Measurements from ENCODE around the gene CFAP97D2. TPM values are rescaled to one million over a fixed set of nuclear protein-coding genes. Genes with fewer than 3 reads are reported as not detected.
"Not testable (repeated sequence)": the region's sequence is repeated elsewhere in the genome, so short reads cannot be mapped to it uniquely, and the experiment has no call there.

Gene CFAP97D2
- total and polyA plus RNA-seq, 4 donors = 0.22 to 3.0 (median 0.65) TPM; not detected in 1

DNA sequence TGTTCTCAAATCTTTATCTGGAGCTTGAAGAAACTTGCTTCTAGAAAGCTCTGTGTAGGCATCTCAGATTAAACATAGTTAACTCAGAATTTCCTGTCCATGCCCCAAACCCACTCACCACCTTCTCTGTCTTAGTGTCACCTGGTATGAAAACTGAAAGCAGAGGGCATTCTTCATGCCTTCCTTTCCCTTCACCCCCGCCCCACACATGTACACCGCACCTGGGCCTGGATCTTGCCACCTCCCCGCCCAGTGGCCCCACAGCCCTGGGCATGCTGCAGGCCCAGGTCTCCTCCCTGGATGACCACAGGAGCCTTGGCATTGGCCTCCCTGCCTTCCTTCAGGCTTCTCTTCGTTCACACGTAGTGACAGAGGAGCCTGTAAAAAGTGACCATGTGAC lies 15.8 kb downstream of the CFAP97D2 start:
- 78% methylated on average over 5 of the region's 5 CpGs for WGBS (ENCODE audit: insufficient coverage)
- DNase-seq (ENCODE audit: low read depth in 4 of 6, low spot score in 6 of 6) = no peak
- no peak overlapping the region for H3K27ac ChIP-seq (ENCODE audit: low read depth, low read length)
- peaks cover 5% of the 10 kb centered on the region for H3K27me3 ChIP-seq (ENCODE audit: control insufficient read depth, insufficient read depth, low read length)
- no peaks in the 10 kb centered on the region for H3K36me3 ChIP-seq (ENCODE audit: control insufficient read depth, insufficient read depth, low read length)
- no peak overlapping the region for H3K4me3 ChIP-seq (ENCODE audit: low read depth, low read length)
- H3K4me1 ChIP-seq (ENCODE audit: control insufficient read depth, insufficient read depth, low read length) = peaks cover 1% of the 10 kb centered on the region
- H3K9me3 ChIP-seq (ENCODE audit: control insufficient read depth, insufficient read depth, low read length) = no peaks in the 10 kb centered on the region

DNA sequence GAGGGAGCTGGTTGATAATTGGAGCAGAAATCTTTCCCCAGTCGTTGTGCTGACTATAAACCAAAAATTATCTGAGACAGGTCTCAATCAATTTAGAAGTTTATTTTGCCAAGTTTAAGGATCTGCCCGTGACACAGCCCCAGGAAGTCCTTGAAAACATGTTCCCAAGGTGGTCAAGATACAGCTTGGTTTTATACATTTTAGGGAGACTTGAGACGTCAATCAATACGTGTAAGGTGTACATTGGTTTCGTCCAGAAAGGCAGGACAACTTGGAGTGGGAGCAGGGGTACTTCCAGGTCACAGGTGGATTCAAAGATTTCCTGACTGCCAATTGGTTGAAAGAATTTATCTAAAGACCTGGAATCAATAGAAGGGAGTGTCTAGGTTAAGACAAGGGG lies 17.6 kb downstream of the CFAP97D2 start:
- H3K36me3 ChIP-seq (ENCODE audit: control insufficient read depth, insufficient read depth, low read length) = no peaks in the 10 kb centered on the region
- H3K27ac ChIP-seq (ENCODE audit: low read depth, low read length) = no peak overlapping the region
- WGBS (ENCODE audit: insufficient coverage) = 93% methylated on average over 5 of the region's 5 CpGs

DNA sequence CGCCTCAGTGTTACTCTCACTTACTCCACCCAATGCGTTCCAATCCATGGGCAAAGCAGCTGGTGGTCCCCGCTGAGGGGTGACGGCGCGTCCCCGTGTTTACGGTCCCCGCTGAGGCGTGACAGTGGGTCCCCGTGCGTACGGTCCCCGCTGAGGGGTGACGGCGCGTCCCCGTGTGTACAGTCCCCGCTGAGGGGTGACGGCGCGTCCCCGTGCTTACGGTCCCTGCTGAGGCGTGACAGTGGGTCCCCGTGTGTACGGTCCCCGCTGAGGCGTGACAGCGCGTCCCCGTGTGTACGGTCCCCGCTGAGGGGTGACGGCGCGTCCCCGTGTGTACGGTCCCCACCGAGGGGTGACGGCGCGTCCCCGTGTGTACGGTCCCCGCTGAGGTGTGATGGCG lies 19.5 kb downstream of the CFAP97D2 start:
- H3K36me3 ChIP-seq (ENCODE audit: control insufficient read depth, insufficient read depth, low read length) = no peaks in the 10 kb centered on the region
- no peak overlapping the region for H3K27ac ChIP-seq (ENCODE audit: low read depth, low read length)
- no peaks in the 10 kb centered on the region for H3K9me3 ChIP-seq (ENCODE audit: control insufficient read depth, insufficient read depth, low read length)
- no CpG with 5 or more reads among the region's 47 CpGs for WGBS (ENCODE audit: insufficient coverage)
- H3K4me1 ChIP-seq (ENCODE audit: control insufficient read depth, insufficient read depth, low read length) = peaks cover 10% of the 10 kb centered on the region
- H3K4me3 ChIP-seq (ENCODE audit: low read depth, low read length) = no peak overlapping the region
- H3K27me3 ChIP-seq (ENCODE audit: control insufficient read depth, insufficient read depth, low read length) = peaks cover 17% of the 10 kb centered on the region
- no peak for DNase-seq (ENCODE audit: low read depth in 4 of 6, low spot score in 6 of 6)

More for the DNA sequence above, 17.6 kb downstream of the CFAP97D2 start:
- Histone ChIP-seq H3K27me3 (ENCODE audit: control insufficient read depth, insufficient read depth, low read length) (peaks cover 14% of the 10 kb centered on the region), H3K4me3 (ENCODE audit: low read depth, low read length) (no peak overlapping the region), H3K9me3 (ENCODE audit: control insufficient read depth, insufficient read depth, low read length) (no peaks in the 10 kb centered on the region), H3K4me1 (ENCODE audit: control insufficient read depth, insufficient read depth, low read length) (peaks cover 10% of the 10 kb centered on the region)
- DNase-seq (ENCODE audit: low read depth in 4 of 6, low spot score in 6 of 6) = no peak

DNA sequence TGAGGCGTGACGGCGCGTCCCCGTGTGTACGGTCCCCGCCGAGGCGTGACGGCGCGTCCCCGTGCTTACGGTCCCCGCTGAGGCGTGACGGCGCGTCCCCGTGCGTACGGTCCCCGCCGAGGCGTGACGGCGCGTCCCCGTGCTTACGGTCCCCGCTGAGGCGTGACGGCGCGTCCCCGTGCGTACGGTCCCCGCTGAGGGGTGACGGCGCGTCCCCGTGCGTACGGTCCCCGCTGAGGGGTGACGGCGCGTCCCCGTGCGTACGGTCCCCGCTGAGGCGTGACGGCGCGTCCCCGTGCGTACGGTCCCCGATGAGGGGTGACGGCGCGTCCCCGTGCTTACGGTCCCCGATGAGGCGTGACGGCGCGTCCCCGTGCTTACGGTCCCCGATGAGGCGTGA lies 20.5 kb downstream of the CFAP97D2 start:
- not testable (repeated sequence) for H3K27ac ChIP-seq (ENCODE audit: low read depth, low read length); H3K4me1 ChIP-seq (ENCODE audit: control insufficient read depth, insufficient read depth, low read length); H3K9me3 ChIP-seq (ENCODE audit: control insufficient read depth, insufficient read depth, low read length); H3K4me3 ChIP-seq (ENCODE audit: low read depth, low read length); DNase-seq (ENCODE audit: low read depth in 4 of 6, low spot score in 6 of 6); H3K36me3 ChIP-seq (ENCODE audit: control insufficient read depth, insufficient read depth, low read length)
- peaks cover 17% of the 10 kb centered on the region for H3K27me3 ChIP-seq (ENCODE audit: control insufficient read depth, insufficient read depth, low read length)
- WGBS (ENCODE audit: insufficient coverage) = 38% methylated on average over 45 of the region's 75 CpGs

DNA sequence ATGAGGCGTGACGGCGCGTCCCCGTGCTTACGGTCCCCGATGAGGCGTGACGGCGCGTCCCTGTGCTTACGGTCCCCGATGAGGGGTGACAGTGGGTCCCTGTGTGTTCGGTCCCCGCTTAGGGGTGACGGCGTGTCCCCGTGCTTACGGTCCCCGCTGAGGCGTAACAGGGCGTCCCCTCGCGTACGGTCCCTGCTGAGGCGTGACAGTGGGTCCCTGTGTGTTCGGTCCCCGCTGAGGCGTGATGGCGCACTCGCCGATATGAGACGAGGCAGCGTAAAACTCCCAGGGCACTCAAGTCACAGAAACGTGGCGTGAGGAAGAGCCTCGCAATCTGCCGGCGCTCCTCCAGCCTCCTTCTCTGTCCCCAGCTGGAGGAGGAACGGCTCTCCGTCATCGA lies 20.9 kb downstream of the CFAP97D2 start:
- peaks cover 10% of the 10 kb centered on the region for H3K4me1 ChIP-seq (ENCODE audit: control insufficient read depth, insufficient read depth, low read length)
- H3K36me3 ChIP-seq (ENCODE audit: control insufficient read depth, insufficient read depth, low read length) = no peaks in the 10 kb centered on the region
- peaks cover 17% of the 10 kb centered on the region for H3K27me3 ChIP-seq (ENCODE audit: control insufficient read depth, insufficient read depth, low read length)
- DNase-seq (ENCODE audit: low read depth in 4 of 6, low spot score in 6 of 6) = no peak
- H3K4me3 ChIP-seq (ENCODE audit: low read depth, low read length) = no peak overlapping the region
- 35% methylated on average over 36 of the region's 42 CpGs for WGBS (ENCODE audit: insufficient coverage)
- no peaks in the 10 kb centered on the region for H3K9me3 ChIP-seq (ENCODE audit: control insufficient read depth, insufficient read depth, low read length)
- H3K27ac ChIP-seq (ENCODE audit: low read depth, low read length) = no peak overlapping the region

DNA sequence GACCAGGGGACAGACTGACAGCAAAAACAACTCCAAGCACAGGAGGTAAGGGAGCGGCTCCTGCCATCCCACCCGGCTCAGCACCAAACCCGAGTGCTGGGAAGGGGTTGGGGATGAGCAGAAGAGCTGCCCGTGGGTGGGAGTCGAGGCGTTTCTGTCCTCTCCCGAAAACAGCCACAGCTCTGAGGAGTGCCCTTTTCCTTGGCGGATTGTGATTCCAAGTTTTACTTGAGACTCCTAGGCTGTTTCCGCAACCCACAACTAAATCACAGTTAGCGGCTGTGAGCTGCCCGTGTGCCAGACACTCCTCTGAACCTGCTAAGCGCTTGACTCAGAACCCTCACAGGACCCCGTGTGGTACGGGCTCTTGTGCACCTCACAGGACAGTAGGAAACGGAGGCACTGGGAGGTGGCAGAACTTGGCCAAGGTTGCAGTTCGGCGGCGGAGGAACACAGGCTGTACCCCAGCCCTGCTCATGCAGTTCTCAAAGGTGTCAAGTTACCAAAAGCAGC lies 21.4 kb downstream of the CFAP97D2 start:
- no peaks in the 10 kb centered on the region for H3K9me3 ChIP-seq (ENCODE audit: control insufficient read depth, insufficient read depth, low read length)
- 41% methylated on average over 18 of the region's 18 CpGs for WGBS (ENCODE audit: insufficient coverage)

DNA sequence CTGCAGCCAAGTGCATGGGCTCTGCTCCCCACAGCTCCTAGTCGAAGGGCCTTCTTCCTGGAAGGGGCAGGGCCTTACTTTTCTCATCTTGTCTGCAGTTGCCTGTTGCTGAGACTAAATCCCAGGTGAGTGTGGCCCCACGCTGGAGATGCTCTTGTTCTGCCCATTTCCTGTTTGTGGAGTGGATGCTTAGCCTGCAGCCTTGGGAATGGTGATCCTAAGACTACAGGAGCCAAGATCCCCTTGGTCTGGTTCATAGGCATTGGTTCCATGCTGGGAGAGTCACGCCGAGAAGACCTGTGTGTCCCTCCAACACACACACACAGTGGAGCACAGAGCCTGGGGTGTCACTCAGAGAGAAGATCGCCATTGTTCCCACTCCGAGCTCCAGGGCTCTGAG lies 23.5 kb downstream of the CFAP97D2 start:
- Histone ChIP-seq H3K36me3 (ENCODE audit: control insufficient read depth, insufficient read depth, low read length) (no peaks in the 10 kb centered on the region), H3K27ac (ENCODE audit: low read depth, low read length) (no peak overlapping the region), H3K9me3 (ENCODE audit: control insufficient read depth, insufficient read depth, low read length) (no peaks in the 10 kb centered on the region), H3K4me3 (ENCODE audit: low read depth, low read length) (no peak overlapping the region), H3K4me1 (ENCODE audit: control insufficient read depth, insufficient read depth, low read length) (peaks cover 10% of the 10 kb centered on the region), H3K27me3 (ENCODE audit: control insufficient read depth, insufficient read depth, low read length) (peaks cover 13% of the 10 kb centered on the region)
- no peak for DNase-seq (ENCODE audit: low read depth in 4 of 6, low spot score in 6 of 6)
- 76% methylated on average over 4 of the region's 6 CpGs for WGBS (ENCODE audit: insufficient coverage)

More for the DNA sequence above, 21.4 kb downstream of the CFAP97D2 start:
- no peak for DNase-seq (ENCODE audit: low read depth in 4 of 6, low spot score in 6 of 6)
- Histone ChIP-seq H3K27me3 (ENCODE audit: control insufficient read depth, insufficient read depth, low read length) (peaks cover 17% of the 10 kb centered on the region), H3K27ac (ENCODE audit: low read depth, low read length) (no peak overlapping the region), H3K4me3 (ENCODE audit: low read depth, low read length) (no peak overlapping the region), H3K36me3 (ENCODE audit: control insufficient read depth, insufficient read depth, low read length) (no peaks in the 10 kb centered on the region), H3K4me1 (ENCODE audit: control insufficient read depth, insufficient read depth, low read length) (peaks cover 10% of the 10 kb centered on the region)

DNA sequence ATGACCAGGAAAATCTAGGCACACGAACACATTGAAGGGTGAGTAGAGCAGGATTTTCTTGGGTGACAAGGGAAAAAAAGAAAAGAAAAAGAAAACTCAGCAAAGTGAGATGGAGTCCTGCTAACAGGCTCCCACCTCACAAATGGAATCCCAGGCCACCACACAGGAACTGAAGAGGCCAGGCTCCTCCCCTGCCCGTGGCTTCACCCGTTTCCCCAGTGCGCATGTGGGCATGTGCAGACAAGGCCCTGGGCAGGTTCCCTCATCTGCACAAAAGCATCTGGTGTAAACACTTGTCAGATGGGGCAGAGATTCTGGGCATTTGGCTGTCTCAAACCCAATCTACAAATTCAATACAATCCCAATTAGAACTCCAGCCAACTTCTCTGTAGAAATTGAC lies 24.5 kb downstream of the CFAP97D2 start:
- H3K36me3 ChIP-seq (ENCODE audit: control insufficient read depth, insufficient read depth, low read length) = no peaks in the 10 kb centered on the region
- H3K27ac ChIP-seq (ENCODE audit: low read depth, low read length) = no peak overlapping the region
- 44% methylated on average over 3 of the region's 4 CpGs for WGBS (ENCODE audit: insufficient coverage)
- peaks cover 10% of the 10 kb centered on the region for H3K4me1 ChIP-seq (ENCODE audit: control insufficient read depth, insufficient read depth, low read length)
- no peak for DNase-seq (ENCODE audit: low read depth in 4 of 6, low spot score in 6 of 6)
- H3K9me3 ChIP-seq (ENCODE audit: control insufficient read depth, insufficient read depth, low read length) = no peaks in the 10 kb centered on the region
- H3K27me3 ChIP-seq (ENCODE audit: control insufficient read depth, insufficient read depth, low read length) = peaks cover 12% of the 10 kb centered on the region
- no peak overlapping the region for H3K4me3 ChIP-seq (ENCODE audit: low read depth, low read length)

DNA sequence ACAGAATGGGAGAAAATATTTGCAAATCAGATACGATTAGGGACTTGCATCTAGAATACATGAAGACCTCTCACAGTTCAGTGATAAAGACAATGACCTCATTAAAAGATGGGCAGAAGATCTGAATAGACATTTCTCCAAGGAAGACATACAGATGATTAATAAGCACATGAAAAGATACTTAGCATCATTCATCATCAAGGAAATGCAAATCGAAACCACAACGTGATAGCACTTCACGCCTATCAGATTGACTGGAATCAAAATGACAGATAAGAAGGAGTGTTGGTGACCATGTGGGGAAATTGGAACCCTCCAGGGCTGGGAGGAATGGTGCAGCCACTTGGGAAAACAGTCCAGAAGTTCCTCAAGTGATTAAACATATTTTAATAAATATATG lies 25.8 kb downstream of the CFAP97D2 start:
- H3K4me1 ChIP-seq (ENCODE audit: control insufficient read depth, insufficient read depth, low read length) = peaks cover 8% of the 10 kb centered on the region
- H3K36me3 ChIP-seq (ENCODE audit: control insufficient read depth, insufficient read depth, low read length) = no peaks in the 10 kb centered on the region
- no peak overlapping the region for H3K4me3 ChIP-seq (ENCODE audit: low read depth, low read length)
- H3K27ac ChIP-seq (ENCODE audit: low read depth, low read length) = no peak overlapping the region
- H3K9me3 ChIP-seq (ENCODE audit: control insufficient read depth, insufficient read depth, low read length) = no peaks in the 10 kb centered on the region
- no CpG with 5 or more reads among the region's 4 CpGs for WGBS (ENCODE audit: insufficient coverage)
- peaks cover 12% of the 10 kb centered on the region for H3K27me3 ChIP-seq (ENCODE audit: control insufficient read depth, insufficient read depth, low read length)
- no peak for DNase-seq (ENCODE audit: low read depth in 4 of 6, low spot score in 6 of 6)

DNA sequence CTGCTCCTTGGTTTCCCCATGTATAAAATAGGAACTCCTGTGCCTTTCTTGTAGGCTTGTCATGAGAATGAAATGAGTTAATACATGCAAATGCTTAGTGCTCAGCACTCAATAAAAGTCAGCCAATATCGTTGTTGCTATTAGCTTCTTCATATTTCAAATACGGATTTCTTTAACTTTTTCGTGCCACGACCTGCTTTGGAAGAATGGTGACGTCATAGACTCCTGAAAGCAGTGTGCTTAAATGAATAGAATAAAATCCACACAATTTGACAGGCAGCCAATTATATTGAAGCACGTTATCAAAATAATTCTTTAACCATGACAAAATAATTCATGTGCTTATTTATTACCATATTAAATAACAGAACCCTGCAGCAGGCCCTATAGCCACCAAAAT lies 29.1 kb downstream of the CFAP97D2 start:
- no peaks in the 10 kb centered on the region for H3K27me3 ChIP-seq (ENCODE audit: control insufficient read depth, insufficient read depth, low read length)
- no peak for DNase-seq (ENCODE audit: low read depth in 4 of 6, low spot score in 6 of 6)
- no CpG with 5 or more reads among the region's 6 CpGs for WGBS (ENCODE audit: insufficient coverage)
- no peaks in the 10 kb centered on the region for H3K36me3 ChIP-seq (ENCODE audit: control insufficient read depth, insufficient read depth, low read length)
- H3K4me1 ChIP-seq (ENCODE audit: control insufficient read depth, insufficient read depth, low read length) = no peaks in the 10 kb centered on the region
- H3K27ac ChIP-seq (ENCODE audit: low read depth, low read length) = no peak overlapping the region
- H3K9me3 ChIP-seq (ENCODE audit: control insufficient read depth, insufficient read depth, low read length) = no peaks in the 10 kb centered on the region
- no peak overlapping the region for H3K4me3 ChIP-seq (ENCODE audit: low read depth, low read length)

All from spinal cord (tissue), 10 donors.